Neuronal stem cell (in vitro differentiated cells): Measurements from ENCODE around the gene UBE2E3.

Experiments used
- DNase-seq: peaks from one replicate; pipeline ENCODE4 v3.0.0-alpha.2; 2013; ENCODE audit warnings: low spot score
- H2AFZ ChIP-seq: one replicate; pipeline ENCODE4 v1.6.1; 2013; ENCODE audit warnings: mild to moderate bottlenecking, low read length, inconsistent platforms
- H2AK5ac ChIP-seq: 2 replicates; pipeline ENCODE4 v1.6.1; 2013; ENCODE audit warnings: low read depth, mild to moderate bottlenecking, inconsistent platforms, low read length, moderate library complexity, mixed read lengths
- H2BK120ac ChIP-seq: 2 replicates; pipeline ENCODE4 v1.6.1; 2013; ENCODE audit warnings: low read depth, mild to moderate bottlenecking, inconsistent platforms, low read length, moderate library complexity, mixed read lengths
- H2BK12ac ChIP-seq: one replicate; pipeline ENCODE4 v1.6.1; 2013; ENCODE audit warnings: low read length, inconsistent platforms
- H2BK15ac ChIP-seq: 2 replicates; pipeline ENCODE4 v1.6.1; 2013; ENCODE audit warnings: mild to moderate bottlenecking, low read length, inconsistent platforms, mixed read lengths
- H2BK5ac ChIP-seq: one replicate; pipeline ENCODE4 v1.6.1; 2013; ENCODE audit warnings: inconsistent platforms, mild to moderate bottlenecking, low read length, moderate library complexity
- H3K14ac ChIP-seq: one replicate; pipeline ENCODE4 v1.6.1; 2013; ENCODE audit warnings: low read length, inconsistent platforms
- H3K18ac ChIP-seq: 2 replicates; pipeline ENCODE4 v1.6.1; 2013; ENCODE audit warnings: low read length, inconsistent platforms
- H3K23ac ChIP-seq: 2 replicates; pipeline ENCODE4 v1.6.1; 2013; ENCODE audit warnings: low read depth, mild to moderate bottlenecking, mixed read lengths, low read length, inconsistent platforms; ENCODE audit not compliant: poor library complexity
- H3K27ac ChIP-seq: replicated peaks from 3 replicates; pipeline ENCODE4 v1.5.1; 2013; ENCODE audit warnings: low read length, inconsistent platforms
- H3K27me3 ChIP-seq, 3 experiments: 2 replicates each; pipeline ENCODE4 v1.6.1; 2013; ENCODE audit warnings: low read length in 3 of 3, mild to moderate bottlenecking in 2 of 3, inconsistent platforms in 1 of 3, low read depth in 1 of 3, mixed read lengths in 1 of 3, moderate library complexity in 1 of 3; ENCODE audit not compliant: control insufficient read depth in 3 of 3, insufficient read depth in 3 of 3
- H3K36me3 ChIP-seq, 2 donors: replicated peaks in 1 of 2; 2 replicates each; pipeline ENCODE4 v1.6.1; 2013; ENCODE audit warnings: low read length in 2 of 2; ENCODE audit not compliant: control insufficient read depth in 2 of 2, insufficient read depth in 2 of 2
- H3K4ac ChIP-seq: 2 replicates; pipeline ENCODE4 v1.6.1; 2013; ENCODE audit warnings: inconsistent platforms, mild to moderate bottlenecking, low read length, moderate library complexity
- H3K4me1 ChIP-seq, 2 donors: 1 replicate in 1 of 2; 2 replicates in 1 of 2; pipeline ENCODE4 v1.6.1; 2013; ENCODE audit warnings: low read length in 2 of 2, low read depth in 1 of 2; ENCODE audit not compliant: control insufficient read depth in 2 of 2, insufficient read depth in 1 of 2
- H3K4me2 ChIP-seq: one replicate; pipeline ENCODE4 v1.6.1; 2013; ENCODE audit warnings: mild to moderate bottlenecking, low read length, inconsistent platforms; ENCODE audit not compliant: insufficient read depth, poor library complexity, severe bottlenecking
- H3K4me3 ChIP-seq, 2 donors: 2 replicates each; pipeline ENCODE4 v1.5.1; 2013; ENCODE audit warnings: low read length in 2 of 2, mild to moderate bottlenecking in 2 of 2, inconsistent platforms in 1 of 2, moderate library complexity in 1 of 2
- H3K79me1 ChIP-seq: one replicate; pipeline ENCODE4 v1.6.1; 2013; ENCODE audit warnings: low read depth, mild to moderate bottlenecking, inconsistent platforms, low read length, moderate library complexity
- H3K9ac ChIP-seq: one replicate; pipeline ENCODE4 v1.6.1; 2013; ENCODE audit warnings: mild to moderate bottlenecking, low read depth, low read length, inconsistent platforms; ENCODE audit not compliant: poor library complexity
- H3K9me3 ChIP-seq, 2 donors: replicated peaks in 1 of 2; 2 replicates each; pipeline versions ENCODE3 to v1.6.1; 2013; ENCODE audit warnings: low read length in 2 of 2, mild to moderate bottlenecking in 2 of 2, inconsistent platforms in 1 of 2, low read depth in 1 of 2, mixed read lengths in 1 of 2, moderate library complexity in 1 of 2; ENCODE audit not compliant: control insufficient read depth in 2 of 2, insufficient read depth in 1 of 2
- H4K8ac ChIP-seq: one replicate; pipeline ENCODE4 v1.6.1; 2013; ENCODE audit warnings: low read depth, mild to moderate bottlenecking, inconsistent platforms, low read length, moderate library complexity
- H4K91ac ChIP-seq: one replicate; pipeline ENCODE4 v1.6.1; 2013; ENCODE audit warnings: low read length, low read depth, mild to moderate bottlenecking, inconsistent platforms; ENCODE audit not compliant: poor library complexity
- WGBS, 2 donors: extraction: QIAGEN DNeasy Blood & Tissue Kit; methylation state at CpG; one replicate each; pipeline ENCODE4 v1.1.7; 2013; ENCODE audit warnings: missing lambda C conversion rate in 2 of 2, mixed read lengths in 1 of 2; ENCODE audit not compliant: insufficient read length in 2 of 2, insufficient replicate concordance in 1 of 2; ENCODE audit errors: extremely low coverage in 2 of 2; 5-methylcytosine and 5-hydroxymethylcytosine counted together

The UBE2E3 gene

GRCh38 chr2:181107628-181107945 lies 127.2 kb downstream of the UBE2E3 start:
- Histone ChIP-seq H4K91ac (no peak overlapping the region), H3K18ac (no peak overlapping the region), H3K4me2 (no peak overlapping the region), H3K27ac (no peak overlapping the region), H2BK15ac (no peak overlapping the region), H3K4me3 (no peak overlapping the region), H2AFZ (no peak overlapping the region), H4K8ac (no peak overlapping the region), H3K79me1 (no peaks in the 10 kb centered on the region), H3K36me3 (no peaks in the 10 kb centered on the region), H3K27me3 (no peaks in the 10 kb centered on the region), H2BK12ac (no peak overlapping the region), H3K4ac (no peak overlapping the region), H3K4me1 (peaks cover 2 to 10% of the 10 kb centered on the region in 2 donors), H3K14ac (no peak overlapping the region), H2AK5ac (no peak overlapping the region), H3K9ac (no peak overlapping the region), H3K9me3 (no peaks in the 10 kb centered on the region), H3K23ac (no peak overlapping the region), H2BK120ac (no peak overlapping the region), H2BK5ac (no peak overlapping the region)
- WGBS, 2 donors = no CpG with 5 or more reads among the region's 1 CpG
- DNase-seq = no peak

GRCh38 chr2:181111059-181111458 lies 130.7 kb downstream of the UBE2E3 start:
- no peak overlapping the region for H4K8ac ChIP-seq
- no peak overlapping the region for H2AFZ ChIP-seq
- no peaks in the 10 kb centered on the region for H3K79me1 ChIP-seq
- no peak for DNase-seq
- H3K23ac ChIP-seq = no peak overlapping the region
- no peak overlapping the region for H2AK5ac ChIP-seq
- H3K14ac ChIP-seq = no peak overlapping the region
- no peak overlapping the region for H4K91ac ChIP-seq
- no peak overlapping the region for H2BK12ac ChIP-seq
- H2BK5ac ChIP-seq = no peak overlapping the region
- H3K4me1 ChIP-seq = peaks cover 2 to 8% of the 10 kb centered on the region in 2 donors
- H3K4me2 ChIP-seq = no peak overlapping the region
- H2BK15ac ChIP-seq = no peak overlapping the region
- no peak overlapping the region for H2BK120ac ChIP-seq
- no CpG with 5 or more reads among the region's 2 CpGs for WGBS, 2 donors
- no peak overlapping the region for H3K18ac ChIP-seq
- no peak overlapping the region for H3K9ac ChIP-seq
- no peaks in the 10 kb centered on the region for H3K36me3 ChIP-seq
- H3K27me3 ChIP-seq = no peaks in the 10 kb centered on the region
- no peak overlapping the region for H3K4ac ChIP-seq
- no peaks in the 10 kb centered on the region for H3K9me3 ChIP-seq
- H3K27ac ChIP-seq = no peak overlapping the region
- no peak overlapping the region for H3K4me3 ChIP-seq

DNA sequence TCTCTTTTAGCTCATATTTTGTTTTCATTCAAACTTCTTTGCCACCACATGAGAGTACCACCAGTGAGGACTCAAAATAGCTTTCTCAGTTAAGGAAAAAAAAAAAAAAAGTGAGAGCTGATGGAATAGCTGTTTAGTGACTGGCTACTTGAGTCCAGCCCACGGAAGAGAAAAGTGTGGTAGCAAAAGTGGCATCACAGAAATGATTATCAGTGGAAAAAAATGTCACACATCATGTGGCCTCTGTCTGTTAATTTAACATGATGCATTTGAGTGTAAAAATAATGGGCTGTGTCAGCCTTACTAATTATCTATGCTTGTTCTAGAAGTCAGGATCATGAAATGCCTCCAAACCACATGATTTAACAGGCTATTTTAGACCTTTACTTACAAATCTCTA lies 132.5 kb downstream of the UBE2E3 start:
- H3K4ac ChIP-seq = no peak overlapping the region
- H2AK5ac ChIP-seq = no peak overlapping the region
- no peak overlapping the region for H4K8ac ChIP-seq
- H3K18ac ChIP-seq = no peak overlapping the region
- no peaks in the 10 kb centered on the region for H3K79me1 ChIP-seq
- DNase-seq = no peak
- no peaks in the 10 kb centered on the region for H3K9me3 ChIP-seq
- no peak overlapping the region for H3K9ac ChIP-seq
- no CpG with 5 or more reads among the region's 1 CpG for WGBS, 2 donors
- no peaks in the 10 kb centered on the region for H3K4me1 ChIP-seq
- H2BK120ac ChIP-seq = no peak overlapping the region
- no peak overlapping the region for H3K27ac ChIP-seq
- H3K14ac ChIP-seq = no peak overlapping the region
- no peak overlapping the region for H3K4me3 ChIP-seq
- H3K4me2 ChIP-seq = no peak overlapping the region
- no peak overlapping the region for H2BK5ac ChIP-seq
- H3K36me3 ChIP-seq = no peaks in the 10 kb centered on the region
- no peak overlapping the region for H2BK15ac ChIP-seq
- no peak overlapping the region for H4K91ac ChIP-seq
- H2BK12ac ChIP-seq = no peak overlapping the region
- H3K23ac ChIP-seq = no peak overlapping the region
- H3K27me3 ChIP-seq = no peaks in the 10 kb centered on the region
- H2AFZ ChIP-seq = no peak overlapping the region
